ENCODE measurements around the gene PACS1.
"Not testable (repeated sequence)": the region's sequence is repeated elsewhere in the genome, so short reads cannot be mapped to it uniquely, and the experiment has no call there.

Gene PACS1

DNA sequence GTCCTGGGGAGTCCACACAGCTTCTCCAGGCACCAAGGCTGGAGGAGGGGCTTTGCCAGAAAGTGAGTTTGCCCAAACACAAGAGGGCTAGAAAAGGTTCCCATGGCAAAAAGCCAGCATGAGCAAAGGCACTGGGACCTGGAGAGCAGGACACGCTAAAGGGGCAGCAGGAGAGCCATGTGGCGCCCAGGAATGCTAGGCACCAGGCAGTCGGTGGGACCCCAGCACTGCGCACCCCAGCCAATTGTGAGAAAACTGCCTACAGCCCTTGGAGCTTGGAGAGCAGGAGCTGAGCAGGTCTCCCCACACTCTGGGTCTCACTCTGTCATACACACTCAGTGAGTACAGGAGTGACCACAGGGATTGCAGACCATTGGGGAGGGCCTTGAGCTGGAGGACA, 193.2 kb downstream of the PACS1 start:
- no peak for DNase-seq

DNA sequence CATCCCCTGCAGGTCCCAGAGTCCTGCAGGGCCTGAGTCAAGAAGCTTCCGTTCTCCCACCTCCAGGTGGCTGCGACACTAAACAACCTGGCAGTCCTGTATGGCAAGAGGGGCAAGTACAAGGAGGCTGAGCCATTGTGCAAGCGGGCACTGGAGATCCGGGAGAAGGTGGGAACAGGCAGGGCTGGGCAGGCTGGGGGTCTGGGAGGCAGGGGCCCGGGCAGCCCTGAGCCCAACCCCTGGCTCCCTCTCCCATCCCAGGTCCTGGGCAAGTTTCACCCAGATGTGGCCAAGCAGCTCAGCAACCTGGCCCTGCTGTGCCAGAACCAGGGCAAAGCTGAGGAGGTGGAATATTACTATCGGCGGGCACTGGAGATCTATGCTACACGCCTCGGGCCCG, 193.7 kb downstream of the PACS1 start:
- DNase-seq, result no peak

DNA sequence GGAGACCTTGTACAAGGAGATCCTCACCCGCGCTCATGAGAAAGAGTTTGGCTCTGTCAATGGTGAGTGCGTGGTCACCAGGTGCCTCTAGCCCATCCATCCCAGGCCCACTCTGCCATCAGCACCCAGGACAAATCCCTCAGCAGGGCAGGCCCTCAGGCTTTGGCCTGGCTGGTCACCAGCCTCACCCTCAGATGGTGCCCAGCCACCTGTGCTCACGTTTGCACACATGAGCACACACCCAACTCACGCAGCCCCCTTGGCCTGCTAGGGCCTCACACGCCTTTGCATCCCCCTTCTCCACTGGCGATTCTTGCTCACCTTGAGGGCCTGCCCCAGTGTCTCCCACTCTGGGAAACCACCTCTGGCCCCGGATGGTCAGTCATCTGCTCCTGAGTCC, 194.3 kb downstream of the PACS1 start:
- no peak for DNase-seq

DNA sequence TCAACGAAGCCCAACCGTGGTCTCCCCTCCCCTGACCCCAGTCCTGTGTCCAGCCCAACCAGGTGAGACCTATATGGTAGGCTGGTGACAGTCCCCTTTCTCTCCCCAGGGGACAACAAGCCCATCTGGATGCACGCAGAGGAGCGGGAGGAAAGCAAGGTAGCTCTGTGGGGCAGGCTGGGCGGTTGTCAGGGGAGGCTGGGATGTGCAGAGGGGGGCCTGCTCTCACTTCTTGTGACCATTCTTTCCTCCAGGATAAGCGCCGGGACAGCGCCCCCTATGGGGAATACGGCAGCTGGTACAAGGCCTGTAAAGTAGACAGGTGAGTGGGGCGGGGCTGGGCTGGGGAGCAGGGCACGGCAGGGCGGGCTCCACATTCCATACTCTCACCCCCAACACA, 194.8 kb downstream of the PACS1 start:
- peak; percentile 48 for DNase-seq

DNA sequence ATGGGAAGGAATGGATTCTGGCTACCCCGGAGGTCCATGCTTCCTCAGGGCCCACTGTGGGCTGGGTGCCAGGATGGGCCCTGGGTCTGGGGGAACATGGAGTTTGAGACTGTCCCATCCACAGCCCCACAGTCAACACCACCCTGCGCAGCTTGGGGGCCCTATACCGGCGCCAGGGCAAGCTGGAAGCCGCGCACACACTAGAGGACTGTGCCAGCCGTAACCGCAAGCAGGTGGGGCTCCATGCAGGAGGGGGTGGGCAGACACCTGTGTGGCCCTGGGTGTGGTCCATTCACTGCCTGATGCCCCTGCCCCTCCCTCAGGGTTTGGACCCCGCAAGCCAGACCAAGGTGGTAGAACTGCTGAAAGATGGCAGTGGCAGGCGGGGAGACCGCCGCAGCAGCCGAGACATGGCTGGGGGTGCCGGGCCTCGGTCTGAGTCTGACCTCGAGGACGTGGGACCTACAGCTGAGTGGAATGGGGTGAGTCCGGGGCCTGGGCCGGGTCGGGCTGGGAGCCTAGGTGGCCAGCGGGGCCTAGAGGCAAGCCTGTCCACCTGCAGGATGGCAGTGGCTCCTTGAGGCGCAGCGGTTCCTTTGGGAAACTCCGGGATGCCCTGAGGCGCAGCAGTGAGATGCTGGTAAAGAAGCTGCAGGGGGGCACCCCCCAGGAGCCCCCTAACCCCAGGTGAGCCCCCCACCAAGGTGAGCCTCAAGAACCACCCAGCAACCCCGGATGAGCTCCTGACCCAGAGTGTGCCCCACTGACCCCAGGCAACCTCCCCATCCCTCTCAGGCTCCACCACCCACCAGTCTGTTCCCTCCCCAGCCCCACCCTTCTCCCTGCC, 195.7 kb downstream of the PACS1 start:
- no peak for DNase-seq

DNA sequence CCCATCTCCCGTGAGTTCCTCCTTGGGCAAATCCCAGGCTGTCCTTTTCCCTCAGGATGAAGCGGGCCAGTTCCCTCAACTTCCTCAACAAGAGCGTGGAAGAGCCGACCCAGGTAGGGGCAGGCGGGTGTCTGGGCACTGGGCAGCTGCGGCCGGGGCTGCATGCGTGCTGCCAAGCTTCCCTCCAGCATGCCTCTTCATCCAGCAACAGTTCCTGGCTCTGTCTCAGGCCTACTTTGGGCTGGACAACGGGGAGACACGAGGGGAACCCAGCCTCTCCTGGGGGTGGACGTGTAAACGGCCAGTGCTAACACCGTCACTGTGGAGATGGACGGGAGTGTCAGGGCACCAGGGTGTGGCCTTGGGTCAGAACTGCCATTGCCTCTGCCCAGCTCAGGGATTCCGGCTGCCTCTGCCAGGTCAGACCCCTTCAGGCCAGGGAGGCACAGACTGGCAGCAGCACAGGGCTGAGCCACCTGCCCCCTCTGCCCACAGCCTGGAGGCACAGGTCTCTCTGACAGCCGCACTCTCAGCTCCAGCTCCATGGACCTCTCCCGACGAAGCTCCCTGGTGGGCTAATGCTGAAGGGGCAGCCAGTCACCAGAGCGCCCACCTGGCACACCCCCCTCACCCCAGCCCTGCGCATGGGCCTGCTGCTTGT, 196.4 kb downstream of the PACS1 start:
- no peak for DNase-seq

DNA sequence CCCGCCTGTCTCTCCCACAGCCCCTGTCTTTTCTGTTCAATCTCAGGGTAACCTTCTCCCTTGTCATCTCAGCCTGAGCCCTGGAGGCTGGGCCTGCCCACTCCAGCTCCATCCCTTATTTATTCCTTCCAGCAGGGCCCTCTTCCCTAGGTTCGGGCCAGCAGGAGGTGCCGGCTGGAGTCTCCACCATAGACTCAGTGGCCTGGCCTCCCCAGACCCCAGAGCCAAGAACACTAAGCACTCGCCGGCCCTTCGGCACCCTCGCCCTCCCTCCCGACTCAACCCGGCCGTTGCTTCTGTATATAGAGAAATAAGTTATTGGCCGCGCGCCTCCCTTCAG, 196.9 kb downstream of the PACS1 start:
- no peak for DNase-seq

DNA sequence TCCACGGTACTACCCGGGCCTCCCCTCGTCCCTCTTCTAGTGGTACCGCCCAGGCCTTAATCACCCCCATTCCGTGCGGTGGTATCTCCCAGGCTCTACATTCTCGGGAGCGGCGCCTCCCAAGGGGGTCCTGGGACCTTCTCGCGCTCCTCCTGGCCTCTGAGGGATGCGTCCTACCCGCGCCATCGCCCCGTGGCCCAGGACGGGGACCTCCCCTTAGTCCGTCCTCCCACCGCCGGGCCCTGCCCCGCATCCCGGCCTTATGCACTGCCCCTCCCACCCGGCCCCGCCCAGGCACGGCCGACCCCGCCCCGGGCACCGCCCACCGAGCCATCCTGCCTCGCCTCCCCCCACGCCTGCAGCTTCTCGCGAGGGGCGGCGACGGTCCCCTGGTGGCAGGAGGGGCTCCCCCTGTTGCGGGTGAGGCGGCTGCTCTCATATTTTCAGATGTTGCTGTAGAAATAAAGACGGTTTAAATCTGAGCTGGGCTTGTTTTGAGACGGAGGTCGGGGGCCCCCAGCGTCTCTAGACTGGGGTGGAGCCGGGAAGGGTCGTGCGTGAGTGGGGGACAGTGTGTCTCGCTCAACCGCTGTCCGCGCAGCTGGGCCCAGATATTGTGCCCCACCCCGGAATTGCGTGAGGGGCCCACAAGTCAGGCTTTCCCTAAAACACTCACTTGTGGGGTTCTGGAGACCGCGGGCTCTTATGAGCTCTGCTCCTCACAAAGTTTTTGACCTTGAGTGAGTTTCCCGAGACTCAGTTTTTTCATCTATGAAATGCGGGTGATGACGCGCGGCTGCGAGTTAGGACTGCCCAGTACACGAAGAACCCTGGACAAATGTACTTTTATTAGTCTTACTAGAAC, 197.5 kb downstream of the PACS1 start:
- peak; percentile 90 for DNase-seq

DNA sequence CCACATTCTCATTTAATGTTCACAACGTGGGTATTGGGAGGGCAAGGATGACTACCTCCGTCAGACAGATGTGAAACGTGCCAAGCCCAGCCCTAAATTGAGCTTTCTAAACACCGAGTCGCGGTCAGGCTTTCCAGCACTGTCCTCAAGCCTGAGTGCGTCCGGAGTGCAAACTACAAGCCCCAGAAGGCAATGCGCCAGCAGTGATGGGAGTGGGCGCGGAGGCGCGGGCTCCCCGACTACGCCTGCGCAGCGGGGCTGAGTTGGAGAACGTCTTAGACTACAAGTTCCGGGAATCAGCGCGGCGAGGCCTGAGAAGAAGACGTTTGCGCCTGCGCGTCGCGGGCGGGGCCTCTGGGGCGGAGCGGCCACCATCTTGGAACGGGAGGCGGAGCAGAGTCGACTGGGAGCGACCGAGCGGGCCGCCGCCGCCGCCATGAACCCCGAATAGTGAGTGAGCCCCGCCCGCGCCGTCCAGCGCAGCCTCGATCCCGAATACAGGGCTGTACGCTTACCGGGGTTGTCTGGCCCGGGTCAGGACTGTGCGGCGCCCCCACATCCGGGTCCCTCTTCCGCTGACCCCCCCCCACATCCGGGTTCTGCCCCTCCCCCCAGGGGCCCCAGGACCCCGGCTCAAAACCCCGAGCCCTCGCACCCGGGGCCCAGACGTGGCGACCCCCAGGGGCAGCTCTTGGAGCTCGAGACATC, 198.3 kb downstream of the PACS1 start, which contains the start of gene RAB1B:
RAB1B (plus strand) TSS at position 396 of the 708 bp plus-strand sequence; CDS start at position 437, 41 bp downstream.
- DNase-seq, result peak; percentile 100

DNA sequence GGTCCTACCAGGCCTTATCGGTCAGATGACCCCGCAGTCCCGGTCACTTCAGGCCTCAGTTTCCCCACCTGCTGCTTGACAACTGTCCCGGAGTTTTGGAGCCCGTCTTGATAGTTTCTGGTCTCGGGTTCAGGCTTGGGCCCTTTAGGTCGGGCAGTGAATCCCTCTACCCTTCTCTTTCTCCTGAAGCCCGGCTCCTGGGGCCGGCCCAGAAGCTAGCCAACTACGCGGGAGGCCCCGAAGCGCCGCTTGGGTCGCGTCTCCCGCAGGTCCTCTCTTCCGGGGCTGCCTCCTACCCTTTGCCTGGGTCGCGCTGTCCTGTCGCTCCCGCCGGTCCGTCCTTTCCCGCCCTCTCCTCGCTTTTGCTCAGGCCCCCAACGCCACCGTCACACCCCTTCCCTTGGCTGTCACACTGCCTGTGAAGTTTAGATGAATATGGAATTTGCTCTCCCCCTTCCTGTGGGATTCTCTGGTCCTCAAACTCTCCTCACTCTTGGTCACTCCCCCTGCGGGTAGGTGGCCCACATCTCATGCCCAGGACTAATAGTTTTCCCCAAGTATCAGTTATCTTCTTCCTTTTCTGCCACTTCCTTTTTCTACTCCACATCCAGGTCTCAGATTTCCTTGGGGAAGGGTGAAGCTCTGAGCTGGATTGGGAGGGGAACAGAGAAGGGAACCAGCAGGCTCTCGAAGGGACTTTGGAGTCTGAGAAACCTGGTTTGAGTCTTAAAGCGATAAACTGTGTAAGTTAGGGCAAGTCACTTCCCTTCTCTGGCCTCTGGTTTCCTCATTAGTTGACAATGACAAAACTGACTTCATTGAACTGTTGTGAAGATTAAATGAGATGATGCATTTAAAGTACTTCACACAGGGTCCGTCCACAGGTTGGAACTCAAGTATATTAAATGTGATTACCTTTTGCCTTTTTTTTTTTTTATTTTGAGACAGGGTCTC, 199.2 kb downstream of the PACS1 start:
- DNase-seq, result no peak

DNA sequence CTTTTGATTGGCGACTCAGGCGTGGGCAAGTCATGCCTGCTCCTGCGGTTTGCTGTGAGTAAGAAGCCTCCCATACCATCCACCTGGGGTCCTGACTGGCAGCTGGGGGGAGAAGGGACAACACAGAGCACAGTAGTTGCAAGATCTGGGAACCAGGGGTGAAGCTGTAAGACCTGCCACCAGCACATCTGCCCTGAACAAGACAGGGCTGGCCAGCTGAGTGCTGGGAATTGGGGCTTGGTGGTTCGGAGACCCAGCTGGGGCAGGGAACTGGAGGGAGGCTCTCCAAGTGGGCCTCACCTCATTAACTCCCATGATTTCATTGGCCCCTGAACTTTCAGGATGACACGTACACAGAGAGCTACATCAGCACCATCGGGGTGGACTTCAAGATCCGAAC, 201.7 kb downstream of the PACS1 start:
- DNase-seq, result no peak

DNA sequence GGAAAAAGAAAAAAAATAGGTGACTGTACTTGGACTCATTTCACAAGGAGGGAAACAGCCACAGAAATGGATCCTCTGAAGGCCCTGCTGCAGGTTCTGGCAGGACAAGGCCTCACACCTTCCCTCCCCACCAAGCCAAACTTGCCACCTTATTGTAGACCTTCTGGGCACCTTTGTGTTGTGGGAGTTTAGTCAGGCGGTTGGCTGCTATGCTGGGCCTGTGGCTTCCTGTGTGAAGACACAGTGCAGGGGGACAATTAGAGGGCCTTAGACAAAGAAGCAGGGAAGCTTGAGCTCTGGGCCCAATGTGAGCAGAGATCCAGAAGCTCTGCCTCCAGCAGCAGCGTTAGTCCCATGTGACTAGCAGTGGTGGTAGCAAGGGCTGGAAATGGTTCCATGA, 202.5 kb downstream of the PACS1 start:
- no peak for DNase-seq

DNA sequence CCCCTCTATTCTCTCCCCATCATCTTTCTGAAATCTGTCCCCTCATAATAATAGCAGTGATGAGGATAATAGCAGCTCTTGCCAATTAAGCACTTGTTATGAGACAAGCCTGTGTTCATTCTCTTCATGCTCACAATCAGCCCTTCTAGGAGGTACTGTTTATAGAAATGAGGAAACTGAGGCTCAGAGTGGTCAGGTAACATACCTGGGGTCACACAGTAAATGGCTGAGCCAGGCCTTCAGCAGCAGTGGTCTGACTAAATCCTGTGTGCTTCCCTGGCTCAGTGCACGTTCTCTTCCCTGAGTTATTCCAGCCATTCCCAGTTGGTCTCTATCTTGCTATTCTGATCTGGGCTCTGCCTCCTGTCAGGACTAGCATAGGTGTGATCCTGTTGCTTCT, 204.1 kb downstream of the PACS1 start:
- DNase-seq, result no peak

DNA sequence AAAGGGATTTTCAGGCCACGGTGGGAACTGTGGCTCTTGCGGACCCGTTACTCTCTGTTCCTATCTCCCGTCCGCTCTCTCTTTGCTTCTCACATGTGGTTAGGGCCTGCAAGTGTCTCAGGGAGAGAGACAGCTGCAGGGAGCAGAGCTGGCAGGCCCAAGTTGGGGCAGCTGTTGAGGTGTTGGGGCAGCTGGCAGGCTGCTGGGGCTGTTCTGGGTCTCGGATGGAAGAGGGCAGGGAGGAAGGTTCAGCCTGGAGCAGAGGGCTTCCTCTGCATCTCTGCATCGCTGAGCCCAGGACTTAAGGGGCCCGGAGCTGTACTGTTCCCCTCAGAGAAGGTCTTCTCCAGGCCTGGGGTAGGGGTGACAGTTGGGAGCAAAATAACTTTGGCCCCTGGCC, 205.3 kb downstream of the PACS1 start:
- DNase-seq, result no peak

DNA sequence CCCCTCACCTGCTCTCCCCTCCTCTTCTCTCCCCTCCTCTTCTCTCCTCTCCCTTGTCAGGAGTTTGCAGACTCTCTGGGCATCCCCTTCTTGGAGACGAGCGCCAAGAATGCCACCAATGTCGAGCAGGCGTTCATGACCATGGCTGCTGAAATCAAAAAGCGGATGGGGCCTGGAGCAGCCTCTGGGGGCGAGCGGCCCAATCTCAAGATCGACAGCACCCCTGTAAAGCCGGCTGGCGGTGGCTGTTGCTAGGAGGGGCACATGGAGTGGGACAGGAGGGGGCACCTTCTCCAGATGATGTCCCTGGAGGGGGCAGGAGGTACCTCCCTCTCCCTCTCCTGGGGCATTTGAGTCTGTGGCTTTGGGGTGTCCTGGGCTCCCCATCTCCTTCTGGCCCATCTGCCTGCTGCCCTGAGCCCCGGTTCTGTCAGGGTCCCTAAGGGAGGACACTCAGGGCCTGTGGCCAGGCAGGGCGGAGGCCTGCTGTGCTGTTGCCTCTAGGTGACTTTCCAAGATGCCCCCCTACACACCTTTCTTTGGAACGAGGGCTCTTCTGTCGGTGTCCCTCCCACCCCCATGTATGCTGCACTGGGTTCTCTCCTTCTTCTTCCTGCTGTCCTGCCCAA, 206.0 kb downstream of the PACS1 start:
- no peak for DNase-seq

DNA sequence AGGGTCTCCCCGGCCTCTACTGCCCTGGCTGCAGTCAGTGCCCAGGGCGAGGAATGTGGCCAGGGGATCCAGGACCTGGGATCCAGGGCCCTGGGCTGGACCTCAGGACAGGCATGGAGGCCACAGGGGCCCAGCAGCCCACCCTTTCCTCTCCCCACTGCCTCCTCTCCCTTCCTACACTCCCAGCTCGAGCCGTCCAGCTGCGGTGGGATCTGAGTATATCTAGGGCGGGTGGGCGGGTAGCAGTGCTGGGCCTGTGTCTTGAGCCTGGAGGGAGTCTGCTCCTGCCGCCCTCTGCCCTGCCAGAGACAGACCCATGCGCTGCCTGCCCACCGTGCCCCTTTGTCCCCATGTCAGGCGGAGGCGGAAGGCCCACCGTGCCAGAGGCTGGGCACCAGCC, 206.5 kb downstream of the PACS1 start:
- DNase-seq, result not testable (repeated sequence)

DNA sequence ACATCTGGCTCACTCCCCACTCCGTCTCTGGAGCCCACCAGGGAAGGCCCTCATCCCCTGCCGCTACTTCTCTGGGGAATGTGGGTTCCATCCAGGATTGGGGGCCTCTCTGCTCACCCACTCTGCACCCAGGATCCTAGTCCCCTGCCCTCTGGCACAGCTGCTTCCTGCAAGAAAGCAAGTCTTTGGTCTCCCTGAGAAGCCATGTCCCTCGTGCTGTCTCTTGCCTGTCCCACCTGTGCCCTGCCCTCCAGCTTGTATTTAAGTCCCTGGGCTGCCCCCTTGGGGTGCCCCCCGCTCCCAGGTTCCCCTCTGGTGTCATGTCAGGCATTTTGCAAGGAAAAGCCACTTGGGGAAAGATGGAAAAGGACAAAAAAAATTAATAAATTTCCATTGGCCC, 207.0 kb downstream of the PACS1 start:
- not testable (repeated sequence) for DNase-seq

DNA sequence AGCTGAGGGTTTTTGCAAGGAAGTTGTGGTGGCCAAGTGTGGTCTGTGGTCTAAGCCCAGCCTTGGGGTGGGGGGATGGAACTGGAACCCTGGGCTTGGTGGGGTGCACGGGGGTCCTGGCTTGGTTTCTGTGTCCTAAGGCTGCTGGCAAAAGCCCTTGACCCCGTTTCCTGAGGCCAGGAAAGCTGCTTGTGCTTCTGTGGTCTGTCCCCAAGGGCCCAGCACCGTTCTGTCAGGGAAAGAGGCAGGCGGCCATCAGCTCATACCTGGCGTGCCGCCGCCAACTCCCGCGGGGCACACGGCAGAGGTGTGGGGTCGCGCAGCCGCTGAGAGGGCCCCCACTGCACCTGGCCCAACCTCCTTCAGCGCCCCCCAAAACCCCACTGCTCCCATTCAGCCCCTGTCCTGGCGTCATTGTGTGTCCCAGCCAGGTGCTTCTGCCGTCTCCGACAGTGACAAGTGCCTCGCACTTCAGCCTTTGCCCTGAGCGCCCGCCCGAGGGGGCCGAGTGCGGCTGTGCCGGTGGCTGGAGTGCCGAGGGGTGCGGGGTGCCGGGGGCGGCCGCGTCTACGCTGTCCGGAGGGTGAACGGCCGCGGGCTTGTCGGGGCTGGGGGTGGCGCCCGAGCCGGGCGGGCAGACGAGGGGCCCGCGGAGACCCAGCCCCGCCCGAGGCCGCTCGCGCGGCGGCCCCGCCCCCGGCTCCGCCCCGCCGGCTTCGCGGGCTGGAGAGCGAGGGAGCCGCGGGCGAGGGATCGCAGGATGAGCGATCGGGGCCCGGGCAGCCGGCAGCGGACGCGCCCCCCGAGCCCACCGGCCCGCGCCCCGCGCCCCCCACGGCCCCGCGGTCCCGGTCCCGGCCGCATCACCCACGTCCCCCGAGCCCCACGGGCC, 207.6 kb downstream of the PACS1 start, which contains the start of gene CNIH2:
CNIH2 (plus strand) TSS at position 705 of the 892 bp plus-strand sequence. CDS start 282 bp downstream, outside the sequence.
- peak; percentile 73 for DNase-seq

DNA sequence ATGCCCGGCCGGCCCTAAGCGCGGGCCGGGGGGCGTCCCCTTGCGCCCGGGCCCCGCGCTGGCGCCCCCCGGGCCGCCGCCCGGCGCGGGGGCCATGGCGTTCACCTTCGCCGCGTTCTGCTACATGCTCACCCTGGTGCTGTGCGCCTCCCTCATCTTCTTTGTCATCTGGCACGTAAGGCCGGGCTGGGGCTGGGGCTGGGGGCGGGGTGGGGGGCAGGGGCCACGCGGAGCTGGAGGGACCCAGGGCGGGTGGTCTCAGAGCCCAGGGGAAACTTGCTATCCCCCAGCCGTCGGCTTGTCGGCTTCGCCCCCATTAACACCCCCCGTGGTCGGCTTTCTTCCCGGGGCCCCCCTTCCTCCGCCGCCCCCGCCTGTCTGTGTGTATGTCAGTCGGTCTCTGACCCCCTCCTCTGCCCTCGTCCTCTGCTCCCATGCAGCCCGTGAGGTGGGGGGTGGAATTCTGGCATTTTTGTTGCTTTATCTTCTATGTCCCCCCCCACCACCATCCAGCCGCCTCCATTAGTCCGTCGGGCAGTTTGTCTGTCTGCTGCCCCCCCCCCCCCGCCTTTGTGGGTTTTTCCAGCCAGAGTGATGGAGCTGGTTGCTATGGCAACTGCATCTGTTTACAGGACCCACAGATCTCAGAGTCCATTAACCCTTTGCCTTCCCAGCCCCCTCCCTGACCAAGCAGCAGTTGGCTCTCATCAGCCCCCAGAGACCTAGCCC, 208.5 kb downstream of the PACS1 start:
- no peak for DNase-seq

All from CD4-positive, alpha-beta T cell treated with Interleukin-17A for 4 hours (primary cell).